Stimulated activated CD4-positive, alpha-beta T cell treated with anti-CD3 and anti-CD28 coated beads, Interleukin-2, amount 100 ng/mL, for 48 hours (primary cell): Measurements from ENCODE around the gene CYS1.
"Not testable (repeated sequence)": the region's sequence is repeated elsewhere in the genome, so short reads cannot be mapped to it uniquely, and the experiment has no call there.

Source experiments
- DNase-seq, 2 donors: peaks; one replicate each; pipeline ENCODE4 v3.0.0-alpha.2; 2020

Gene CYS1

DNA sequence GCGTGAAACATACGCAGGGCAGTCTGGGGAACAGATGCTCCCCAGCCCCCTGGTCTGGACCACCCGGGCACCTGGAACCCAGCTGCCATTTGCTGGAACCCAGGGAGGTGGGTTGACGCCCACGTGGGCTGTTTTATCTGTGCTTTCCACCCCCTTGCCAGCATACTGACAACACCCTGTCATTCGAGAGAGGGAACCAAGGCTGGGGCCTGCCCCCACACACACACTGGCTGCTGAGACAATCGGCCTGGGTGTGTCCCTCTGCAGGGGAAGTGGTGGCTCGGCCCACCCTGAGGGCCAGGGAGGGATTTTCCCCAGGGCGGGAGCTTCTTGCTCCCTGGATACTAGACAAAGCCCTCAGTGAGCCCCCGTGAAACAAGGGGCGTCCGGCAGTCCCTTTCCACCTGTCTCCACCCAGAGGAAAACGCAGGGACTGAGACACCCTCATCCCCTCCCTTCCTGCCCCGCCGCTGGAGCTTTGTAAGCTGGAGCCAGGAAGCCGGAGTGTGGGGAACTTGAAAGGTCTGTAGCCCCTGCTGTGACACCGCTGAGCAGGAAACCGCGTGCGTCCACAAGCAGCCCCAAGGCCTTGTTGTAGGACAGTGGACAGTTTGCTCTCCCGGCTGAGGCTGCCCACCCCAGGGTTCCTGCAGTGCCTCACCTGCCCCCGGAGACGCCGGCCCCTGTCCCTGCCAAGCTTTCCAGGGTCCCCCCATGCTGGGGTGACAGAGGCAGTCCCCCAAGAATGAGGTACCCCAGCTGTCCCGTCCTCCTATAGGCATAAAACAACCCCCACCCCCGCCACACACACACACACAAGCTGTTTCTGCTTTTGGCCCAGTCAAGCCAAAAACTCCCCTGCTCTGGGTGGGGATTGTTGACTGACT lies 51.0 kb downstream of the CYS1 start:
- DNase-seq: no peak

DNA sequence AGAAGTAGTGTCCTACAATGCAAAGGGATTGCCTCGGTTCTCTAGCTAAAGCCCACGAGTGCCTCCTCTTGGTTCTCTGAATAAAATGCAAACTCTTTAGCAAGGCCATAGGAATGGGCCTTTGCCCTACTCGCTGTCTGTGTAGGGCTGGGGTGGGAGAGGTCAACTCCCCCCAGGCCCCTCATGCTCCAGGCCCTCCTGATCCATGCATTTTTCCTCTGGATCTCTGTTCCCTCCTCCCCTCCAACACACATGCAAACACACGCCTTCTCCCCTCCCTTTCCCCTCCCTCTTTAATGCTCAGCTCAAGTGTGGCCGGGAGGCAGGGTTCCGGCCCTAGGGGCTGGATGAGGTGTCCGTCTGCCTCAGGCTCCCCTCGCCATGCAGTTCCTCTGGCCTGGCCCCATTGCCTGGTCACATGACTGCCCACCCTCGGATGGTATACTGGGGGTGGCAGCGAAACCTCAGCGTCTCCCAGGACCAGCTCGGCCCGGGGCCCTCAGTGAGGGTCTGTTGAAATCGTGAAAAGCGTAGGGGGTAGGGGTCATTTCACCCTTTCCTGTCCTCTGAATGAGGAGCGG lies 51.7 kb downstream of the CYS1 start:
- DNase-seq: no peak

DNA sequence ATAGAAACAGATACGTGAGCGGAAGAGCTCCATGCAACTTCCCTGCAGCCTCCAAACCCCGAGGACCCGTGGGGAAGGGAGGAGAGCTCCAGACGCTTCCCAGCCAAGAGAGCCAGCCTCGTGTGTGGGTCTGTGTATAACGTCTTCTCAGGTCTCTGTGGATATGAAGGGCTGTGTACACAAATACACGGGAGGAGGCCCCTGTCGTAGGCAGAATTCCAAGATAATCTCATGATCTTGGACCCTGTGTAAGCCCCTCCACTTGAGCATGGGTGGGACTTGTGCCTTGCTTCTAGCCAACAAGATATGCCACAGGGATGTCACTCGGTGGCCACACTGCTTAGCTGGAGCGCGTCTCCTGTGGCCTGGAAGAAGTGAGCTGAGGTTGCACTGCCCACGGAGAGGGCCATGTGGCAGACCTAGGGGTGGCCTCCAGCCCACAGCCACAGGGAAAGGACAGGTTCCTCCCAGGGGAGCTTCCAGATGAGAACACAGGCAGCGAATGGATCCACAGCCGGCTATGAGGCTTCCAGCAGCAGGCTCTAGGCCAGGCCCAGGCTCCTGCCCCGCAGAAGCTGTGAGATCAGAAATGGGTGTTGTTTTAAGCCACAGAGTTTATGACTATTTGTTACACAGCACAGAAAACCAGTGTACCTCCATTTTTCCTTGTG lies 52.4 kb downstream of the CYS1 start:
- DNase-seq: no peak

- DNase-seq: no peak
Measured at GRCh38 chr2:10026940-10027569, 53.2 kb downstream of the CYS1 start.

DNA sequence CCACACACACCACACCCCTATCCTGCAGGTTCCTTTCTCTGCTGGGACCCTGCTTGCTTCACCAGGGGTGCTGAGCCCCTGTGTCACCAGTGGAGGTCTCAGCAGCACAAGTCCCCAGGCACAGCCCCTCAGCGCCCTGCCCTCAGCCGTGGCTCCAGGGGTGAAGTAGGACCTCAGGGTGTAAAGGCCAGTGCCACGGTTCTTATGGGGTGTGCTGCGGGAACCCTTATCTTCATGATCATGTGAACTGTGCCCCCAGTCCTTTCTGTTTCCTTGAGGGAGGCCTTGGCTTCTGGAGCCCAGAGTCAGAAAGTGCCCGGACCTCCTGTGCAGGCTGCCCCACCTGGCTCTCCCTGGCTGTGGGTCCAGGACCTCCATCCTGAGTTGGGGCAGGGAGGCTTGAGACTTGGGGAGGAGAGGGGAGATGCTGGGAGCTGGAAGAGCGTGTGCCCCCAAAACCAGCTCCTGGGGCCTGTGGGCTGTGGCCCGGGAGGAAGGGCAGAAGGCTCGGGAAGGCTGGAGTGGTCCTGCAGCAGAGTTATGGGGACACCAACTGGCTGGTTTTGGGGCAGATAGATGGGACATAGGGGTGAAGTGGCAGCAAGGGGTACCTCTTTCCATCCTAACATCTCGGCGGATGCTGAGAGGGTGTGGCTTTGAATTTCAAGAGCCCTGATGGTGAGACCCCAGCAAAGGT lies 57.1 kb downstream of the CYS1 start:
- DNase-seq: no peak

DNA sequence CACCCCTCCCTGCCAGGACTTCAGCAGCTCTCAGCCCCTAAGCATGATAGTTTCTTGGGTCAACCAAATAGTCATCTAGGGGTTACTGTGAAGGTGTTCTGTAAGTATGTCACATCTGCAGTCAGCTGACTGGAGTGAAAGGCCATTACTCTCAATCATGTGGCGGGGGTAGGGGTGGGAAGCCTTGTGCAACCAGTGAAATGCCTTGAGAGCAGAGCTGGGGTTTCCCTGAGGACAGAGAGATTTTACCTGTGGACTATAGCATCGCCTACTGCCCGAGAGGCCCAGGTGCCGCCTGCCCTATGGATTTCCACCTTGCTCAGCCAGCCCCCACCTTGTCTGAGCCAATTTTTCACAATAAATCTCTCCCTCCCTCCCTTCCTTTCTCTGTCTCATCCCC lies 57.8 kb downstream of the CYS1 start:
- no peak for DNase-seq

DNA sequence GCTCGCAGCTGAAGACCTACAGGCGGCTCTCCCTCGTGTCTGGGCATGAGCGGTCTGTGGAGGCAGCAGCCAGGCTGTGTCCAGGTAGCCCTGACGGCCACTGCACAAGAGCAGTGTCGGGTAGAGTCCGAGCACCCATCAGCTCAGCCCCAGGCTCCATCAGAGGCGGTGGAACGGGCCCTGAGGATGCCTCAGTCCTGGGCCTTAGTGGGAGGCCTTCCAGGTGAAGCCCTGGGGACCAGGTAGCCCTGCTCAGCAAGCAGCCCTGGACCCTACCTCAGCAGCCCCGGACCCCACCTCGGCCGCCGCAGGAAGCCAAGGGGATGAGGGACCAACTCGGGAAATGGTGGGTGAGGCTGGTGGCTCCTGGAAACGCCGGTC lies 58.2 kb downstream of the CYS1 start:
- DNase-seq: no peak

GRCh38 chr2:10019602-10020400 lies 60.4 kb downstream of the CYS1 start:
- no peak for DNase-seq

GRCh38 chr2:10019174-10019573 lies 61.0 kb downstream of the CYS1 start:
- DNase-seq: no peak

DNA sequence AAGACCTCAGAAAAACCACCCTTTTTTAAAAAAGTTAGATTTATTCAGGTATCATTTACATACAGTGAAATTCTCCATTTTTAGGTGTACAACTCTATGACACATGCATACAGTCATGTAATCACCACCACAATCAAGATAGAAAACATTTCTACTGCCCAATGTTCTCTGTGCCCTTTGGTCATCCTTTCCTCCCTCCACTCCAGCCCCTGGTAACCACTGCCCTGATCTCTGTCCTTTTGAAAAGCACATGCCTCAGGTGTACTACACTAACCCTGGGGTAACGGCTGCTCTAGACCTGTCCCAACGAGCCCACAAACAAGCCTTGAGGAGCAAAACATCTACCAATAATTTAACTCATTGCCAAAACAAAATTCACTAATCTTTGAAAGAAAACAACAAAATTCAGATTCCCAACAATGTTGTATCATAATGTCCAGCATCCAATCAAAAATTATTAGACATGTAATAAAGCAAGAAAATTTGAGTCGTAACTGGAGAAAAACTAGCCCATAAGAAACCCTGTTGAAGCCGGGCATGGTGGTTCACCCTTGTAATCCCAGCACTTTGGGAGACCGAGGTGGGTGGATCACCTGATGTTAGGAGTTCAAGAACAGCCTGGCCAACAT lies 62.8 kb downstream of the CYS1 start:
- DNase-seq: no peak

- no peak for DNase-seq
Measured at GRCh38 chr2:10016802-10017258, 63.4 kb downstream of the CYS1 start.

DNA sequence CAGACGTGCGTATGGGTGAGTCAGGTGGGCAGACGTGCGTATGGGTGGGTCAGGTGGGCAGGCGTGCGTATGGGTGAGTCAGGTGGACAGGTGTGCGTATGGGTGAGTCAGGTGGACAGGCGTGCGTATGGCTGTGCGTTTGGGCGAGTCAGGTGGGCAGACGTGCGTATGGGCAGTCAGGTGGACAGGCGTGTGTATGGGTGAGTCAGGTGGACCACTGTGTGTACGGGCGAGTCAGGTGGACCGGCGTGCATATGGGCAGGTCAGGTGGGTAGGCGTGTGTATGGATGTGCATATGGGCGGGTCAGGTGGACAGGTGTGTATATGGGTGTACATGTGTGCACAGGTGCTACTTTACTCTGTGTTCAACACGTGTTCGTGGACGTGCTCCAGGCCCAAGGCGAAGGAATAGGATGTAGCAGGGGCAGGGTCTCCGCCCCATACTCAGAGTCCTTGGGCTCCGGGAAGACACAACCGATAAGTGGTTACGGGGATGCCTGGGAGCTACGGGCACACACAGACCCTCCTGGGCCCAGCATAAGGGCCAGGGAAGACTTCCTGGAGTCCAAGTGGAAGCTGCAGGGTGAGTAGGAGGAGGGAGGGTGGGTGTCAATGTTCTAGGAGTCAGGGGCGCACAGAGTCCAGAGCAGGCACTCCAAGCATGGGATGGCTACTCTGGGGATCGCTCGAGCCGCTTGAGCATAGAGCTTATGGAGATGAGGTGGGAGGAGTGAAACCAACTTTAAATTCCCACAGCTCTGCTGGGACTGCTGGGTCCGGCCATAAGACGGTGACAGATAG lies 64.0 kb downstream of the CYS1 start:
- no peak for DNase-seq

DNA sequence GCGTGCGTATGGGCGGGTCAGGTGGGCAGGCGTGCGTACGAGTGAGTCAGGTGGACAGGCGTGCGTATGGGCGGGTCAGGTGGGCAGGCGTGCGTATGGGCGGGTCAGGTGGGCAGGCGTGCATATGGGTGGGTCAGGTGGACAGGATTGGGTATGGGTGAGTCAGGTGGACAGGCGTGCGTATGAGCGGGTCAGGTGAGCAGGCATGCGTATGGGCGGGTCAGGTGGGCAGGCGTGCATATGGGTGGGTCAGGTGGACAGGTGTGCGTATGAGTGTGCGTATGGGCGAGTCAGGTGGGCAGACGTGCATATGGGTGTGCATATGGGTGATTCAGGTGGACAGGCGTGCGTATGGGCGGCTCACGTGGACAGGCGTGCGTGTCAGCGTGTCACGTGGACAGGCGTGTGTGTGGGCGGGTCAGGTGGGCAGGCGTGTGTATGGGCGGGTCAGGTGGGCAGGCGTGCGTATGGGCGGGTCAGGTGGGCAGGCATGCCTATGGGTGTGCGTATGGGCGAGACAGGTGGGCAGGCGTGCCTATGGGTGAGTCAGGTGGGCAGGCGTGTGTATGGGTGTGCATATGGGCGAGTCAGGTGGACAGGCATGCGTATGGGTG lies 64.7 kb downstream of the CYS1 start:
- not testable (repeated sequence) for DNase-seq

DNA sequence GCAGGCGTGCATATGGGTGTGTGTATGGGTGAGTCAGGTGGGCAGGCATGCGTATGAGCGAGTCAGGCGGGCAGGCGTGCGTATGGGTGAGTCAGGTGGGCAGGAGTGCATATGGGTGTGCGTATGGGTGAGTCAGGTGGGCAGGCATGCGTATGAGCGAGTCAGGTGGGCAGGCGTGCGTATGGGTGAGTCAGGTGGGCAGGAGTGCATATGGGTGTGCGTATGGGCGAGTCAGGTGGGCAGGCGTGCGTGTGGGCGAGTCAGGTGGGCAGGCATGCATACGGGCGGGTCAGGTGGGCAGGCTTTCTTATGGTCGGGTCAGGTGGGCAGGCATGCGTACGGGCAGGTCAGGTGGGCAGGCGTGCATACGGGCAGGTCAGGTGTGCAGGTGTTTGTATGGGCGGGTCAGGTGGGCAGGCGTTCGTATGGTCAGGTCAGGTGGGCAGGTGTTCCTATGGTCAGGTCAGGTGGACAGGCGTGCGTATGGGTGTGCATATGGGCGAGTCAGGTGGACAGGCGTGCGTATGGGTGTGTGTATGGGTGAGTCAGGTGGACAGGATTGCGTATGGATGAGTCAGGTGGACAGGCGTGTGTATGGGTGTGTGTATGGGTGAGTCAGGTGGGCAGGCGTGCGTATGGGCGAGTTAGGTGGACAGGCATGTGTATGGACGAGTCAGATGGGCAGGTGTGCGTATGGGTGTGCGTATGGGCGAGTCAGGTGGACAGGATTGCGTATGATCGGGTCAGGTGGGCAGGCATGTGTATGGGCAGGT lies 65.6 kb downstream of the CYS1 start:
- no peak for DNase-seq

- DNase-seq: not testable (repeated sequence)
Measured at GRCh38 chr2:10013651-10014417, 66.4 kb downstream of the CYS1 start.

DNA sequence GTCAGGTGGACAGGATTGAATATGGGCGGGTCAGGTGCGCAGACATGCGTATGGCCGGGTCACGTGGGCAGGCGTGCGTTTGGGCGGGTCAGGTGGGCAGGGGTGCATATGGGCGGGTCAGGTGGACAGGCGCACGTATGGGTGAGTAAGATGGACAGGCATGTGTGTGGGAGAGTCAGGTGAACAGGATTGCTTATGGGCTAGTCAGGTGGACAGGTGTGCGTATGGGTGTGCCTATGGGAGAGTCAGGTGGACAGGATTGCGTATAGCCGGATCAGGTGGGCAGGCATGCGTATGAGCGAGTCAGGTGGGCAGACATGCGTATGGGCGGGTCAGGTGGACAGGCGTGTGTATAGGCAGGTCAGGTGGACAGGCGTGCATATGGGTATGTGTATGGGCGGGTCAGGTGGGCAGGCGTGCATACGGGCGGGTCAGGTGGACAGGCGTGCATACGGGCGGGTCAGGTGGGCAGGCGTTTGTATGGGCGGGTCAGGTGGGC lies 67.2 kb downstream of the CYS1 start:
- DNase-seq: no peak

DNA sequence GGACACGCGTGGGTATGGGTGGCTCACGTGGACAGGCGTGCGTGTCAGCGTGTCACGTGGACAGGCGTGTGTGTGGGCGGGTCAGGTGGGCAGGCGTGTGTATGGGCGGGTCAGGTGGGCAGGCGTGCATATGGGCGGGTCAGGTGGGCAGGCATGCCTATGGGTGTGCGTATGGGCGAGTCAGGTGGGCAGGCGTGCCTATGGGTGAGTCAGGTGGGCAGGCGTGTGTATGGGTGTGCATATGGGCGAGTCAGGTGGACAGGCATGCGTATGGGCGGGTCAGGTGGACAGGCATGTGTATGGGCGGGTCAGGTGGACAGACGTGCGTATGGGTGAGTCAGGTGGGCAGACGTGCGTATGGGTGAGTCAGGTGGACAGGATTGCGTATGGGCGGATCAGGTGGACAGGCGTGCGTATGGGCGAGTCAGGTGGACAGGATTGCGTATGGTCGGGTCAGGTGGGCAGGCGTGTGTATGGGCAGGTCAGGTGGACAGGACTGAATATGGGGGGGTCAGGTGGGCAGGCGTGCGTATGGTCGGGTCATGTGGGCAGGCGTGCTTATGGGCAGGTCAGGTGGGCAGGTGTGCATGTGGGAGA lies 67.7 kb downstream of the CYS1 start:
- not testable (repeated sequence) for DNase-seq
